Right atrium auricular region (tissue), 2 donors: ENCODE measurements around the gene MORN3. TPM values are rescaled to one million over a fixed set of nuclear protein-coding genes. Genes with fewer than 3 reads are reported as not detected.
A peak's percentile ranks its signal among the peaks of the same experiment; 100 is the strongest.
"Not testable (repeated sequence)": the region's sequence is repeated elsewhere in the genome, so short reads cannot be mapped to it uniquely, and the experiment has no call there.

Source experiments
- DNase-seq: peaks from one replicate; pipeline ENCODE4 v3.0.0-alpha.2; 2019; ENCODE audit warnings: low spot score
- H3K27ac ChIP-seq, 2 donors: fragments of 200-600 bp; sonication (generic); 1 replicate in 1 of 2; 2 replicates in 1 of 2; pipeline ENCODE4 v1.5.1; 2016 to 2019
- H3K27me3 ChIP-seq, 2 donors: fragments of 200-600 bp; sonication (generic); one replicate each; pipeline versions ENCODE4 v1.5.1 to v1.6.0; 2017 to 2019
- H3K36me3 ChIP-seq: fragments of 200-600 bp; sonication (generic); one replicate; pipeline ENCODE4 v1.5.1; 2016
- H3K4me1 ChIP-seq, 2 donors: fragments of 200-600 bp; sonication (generic); one replicate each; pipeline versions ENCODE4 v1.5.1 to v1.6.0; 2017 to 2019
- H3K4me3 ChIP-seq, 2 donors: fragments of 200-600 bp; sonication (generic); 1 replicate in 1 of 2; 2 replicates in 1 of 2; pipeline ENCODE4 v1.5.1; 2017 to 2019; ENCODE audit warnings: mild to moderate bottlenecking in 1 of 2, moderate library complexity in 1 of 2
- H3K9me3 ChIP-seq, 2 donors: fragments of 200-600 bp; sonication (generic); one replicate each; pipeline ENCODE4 v1.5.1; 2019
- total RNA-seq, 2 donors: library from RNA; depleted of rRNA; stranded (reverse); fragments of >200 nt; gene quantifications; one replicate each; pipeline ENCODE4 v1.1.0, GENCODE V29; 2016
- TF ChIP-seq, protein P1 (sequence below), 2 donors: fragments of 200-600 bp; sonication (generic); IDR thresholded peaks; one replicate each; pipeline ENCODE4 v1.5.1; 2019; ENCODE audit warnings: antibody characterized with exemption in 2 of 2

Gene MORN3
- total RNA-seq, 2 donors from 2014 or later = 0.35 TPM; not detected in 1

DNA sequence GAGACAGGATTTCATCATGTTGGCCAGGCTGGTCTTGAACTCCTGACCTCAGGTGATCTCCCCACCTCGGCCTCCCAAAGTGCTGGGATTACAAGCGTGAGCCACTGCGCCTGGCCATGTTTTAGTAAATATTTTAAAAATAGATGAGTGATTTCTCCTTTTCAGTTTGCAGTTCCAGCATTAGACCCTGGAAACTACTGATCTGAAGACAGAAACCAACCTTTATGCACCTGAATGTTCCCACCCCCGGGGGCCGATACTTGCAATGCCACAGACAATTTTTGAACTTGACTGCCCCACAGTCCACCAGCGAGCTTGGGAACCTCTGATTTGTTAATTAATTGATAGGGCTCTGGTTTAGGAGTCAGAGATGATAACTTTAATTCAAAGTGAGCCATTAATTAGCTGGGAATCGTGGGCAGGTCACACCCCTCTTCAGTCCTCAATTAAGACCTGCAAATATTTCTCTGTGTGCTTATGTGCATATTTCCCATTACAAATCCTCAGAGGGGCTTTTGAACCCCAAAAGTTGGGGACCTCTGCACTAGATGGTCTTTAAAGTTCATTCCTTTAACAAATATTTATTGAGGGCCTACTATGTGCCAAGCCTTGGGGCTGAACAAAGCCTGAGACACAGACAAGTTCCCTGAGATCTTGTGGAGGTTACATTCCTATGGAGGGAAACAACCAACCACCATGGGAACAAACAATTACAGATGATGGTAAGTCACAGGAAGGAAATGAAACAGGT lies 39.0 kb upstream of the MORN3 start:
- Histone ChIP-seq H3K4me1 (peaks cover 0 to 15% of the 10 kb centered on the region in 2 donors), H3K4me3 (no peak overlapping the region), H3K9me3 (no peaks in the 10 kb centered on the region), H3K36me3 (no peaks in the 10 kb centered on the region), H3K27ac (no peak overlapping the region), H3K27me3 (no peaks in the 10 kb centered on the region)
- TF ChIP-seq, protein P1, sequence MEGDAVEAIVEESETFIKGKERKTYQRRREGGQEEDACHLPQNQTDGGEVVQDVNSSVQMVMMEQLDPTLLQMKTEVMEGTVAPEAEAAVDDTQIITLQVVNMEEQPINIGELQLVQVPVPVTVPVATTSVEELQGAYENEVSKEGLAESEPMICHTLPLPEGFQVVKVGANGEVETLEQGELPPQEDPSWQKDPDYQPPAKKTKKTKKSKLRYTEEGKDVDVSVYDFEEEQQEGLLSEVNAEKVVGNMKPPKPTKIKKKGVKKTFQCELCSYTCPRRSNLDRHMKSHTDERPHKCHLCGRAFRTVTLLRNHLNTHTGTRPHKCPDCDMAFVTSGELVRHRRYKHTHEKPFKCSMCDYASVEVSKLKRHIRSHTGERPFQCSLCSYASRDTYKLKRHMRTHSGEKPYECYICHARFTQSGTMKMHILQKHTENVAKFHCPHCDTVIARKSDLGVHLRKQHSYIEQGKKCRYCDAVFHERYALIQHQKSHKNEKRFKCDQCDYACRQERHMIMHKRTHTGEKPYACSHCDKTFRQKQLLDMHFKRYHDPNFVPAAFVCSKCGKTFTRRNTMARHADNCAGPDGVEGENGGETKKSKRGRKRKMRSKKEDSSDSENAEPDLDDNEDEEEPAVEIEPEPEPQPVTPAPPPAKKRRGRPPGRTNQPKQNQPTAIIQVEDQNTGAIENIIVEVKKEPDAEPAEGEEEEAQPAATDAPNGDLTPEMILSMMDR (IDR thresholded peaks at IDR 0.05) = no peak
- DNase-seq = no peak

DNA sequence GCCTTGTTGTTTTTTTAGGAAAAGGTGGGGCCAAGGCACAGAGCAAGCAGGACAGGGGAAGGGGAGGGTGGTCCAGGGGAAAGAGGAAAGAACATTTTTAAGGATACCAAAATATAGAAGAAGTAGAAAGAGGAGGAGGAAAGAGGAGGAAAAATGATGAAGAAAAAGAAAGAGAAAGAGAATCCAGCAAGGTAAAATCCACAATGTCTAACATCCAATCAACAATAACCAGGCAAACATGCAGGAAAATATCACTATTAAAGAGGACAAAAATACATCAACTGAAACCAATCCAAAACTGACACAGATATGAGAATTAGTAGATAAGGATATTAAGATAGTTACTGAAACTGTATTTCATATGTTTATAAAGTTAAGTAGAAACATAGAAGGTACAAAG lies 36.1 kb upstream of the MORN3 start:
- TF ChIP-seq, protein P1 (IDR thresholded peaks at IDR 0.05) = no peak
- Histone ChIP-seq H3K4me1 (no peaks in the 10 kb centered on the region), H3K27me3 (no peaks in the 10 kb centered on the region), H3K4me3 (no peak overlapping the region), H3K9me3 (no peaks in the 10 kb centered on the region), H3K27ac (no peak overlapping the region), H3K36me3 (no peaks in the 10 kb centered on the region)
- DNase-seq = no peak

DNA sequence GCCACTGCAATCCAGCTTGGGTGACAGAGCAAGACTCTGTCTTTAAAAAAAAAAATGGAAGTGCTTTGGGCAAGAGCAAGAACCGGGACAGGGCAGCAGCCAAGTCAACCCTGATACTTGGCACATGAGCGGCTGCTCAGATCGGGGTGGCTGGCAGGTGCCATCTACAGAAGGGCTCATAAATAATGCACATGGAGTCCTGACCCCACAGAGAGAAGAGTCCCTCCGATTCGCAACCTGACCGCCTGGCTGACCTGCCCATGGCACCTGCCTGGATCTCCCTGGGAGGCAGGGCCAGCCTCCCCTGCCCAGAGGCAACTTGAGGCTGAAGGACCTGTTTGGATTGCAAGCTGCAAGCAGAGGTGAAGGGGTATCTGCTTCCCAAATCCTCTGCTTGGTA lies 33.5 kb upstream of the MORN3 start:
- Histone ChIP-seq H3K27ac (no peak overlapping the region), H3K36me3 (no peaks in the 10 kb centered on the region), H3K4me1 (no peaks in the 10 kb centered on the region), H3K9me3 (no peaks in the 10 kb centered on the region), H3K27me3 (no peaks in the 10 kb centered on the region), H3K4me3 (no peak overlapping the region)
- DNase-seq = no peak
- TF ChIP-seq, protein P1 (IDR thresholded peaks at IDR 0.05) = no peak

GRCh38 chr12:121701667-121702277 lies 32.3 kb upstream of the MORN3 start:
- H3K4me3 ChIP-seq = no peak overlapping the region
- no peaks in the 10 kb centered on the region for H3K4me1 ChIP-seq
- no peaks in the 10 kb centered on the region for H3K36me3 ChIP-seq
- no peak overlapping the region for H3K27ac ChIP-seq
- DNase-seq = no peak
- TF ChIP-seq, protein P1 (IDR thresholded peaks at IDR 0.05) = no peak
- no peaks in the 10 kb centered on the region for H3K27me3 ChIP-seq
- H3K9me3 ChIP-seq = no peaks in the 10 kb centered on the region

- not testable (repeated sequence) for H3K36me3 ChIP-seq, H3K4me3 ChIP-seq, H3K27me3 ChIP-seq, H3K27ac ChIP-seq, H3K4me1 ChIP-seq, H3K9me3 ChIP-seq, DNase-seq
These were observed 28.4 kb upstream of the MORN3 start for GRCh38 chr12:121697861-121698260.

DNA sequence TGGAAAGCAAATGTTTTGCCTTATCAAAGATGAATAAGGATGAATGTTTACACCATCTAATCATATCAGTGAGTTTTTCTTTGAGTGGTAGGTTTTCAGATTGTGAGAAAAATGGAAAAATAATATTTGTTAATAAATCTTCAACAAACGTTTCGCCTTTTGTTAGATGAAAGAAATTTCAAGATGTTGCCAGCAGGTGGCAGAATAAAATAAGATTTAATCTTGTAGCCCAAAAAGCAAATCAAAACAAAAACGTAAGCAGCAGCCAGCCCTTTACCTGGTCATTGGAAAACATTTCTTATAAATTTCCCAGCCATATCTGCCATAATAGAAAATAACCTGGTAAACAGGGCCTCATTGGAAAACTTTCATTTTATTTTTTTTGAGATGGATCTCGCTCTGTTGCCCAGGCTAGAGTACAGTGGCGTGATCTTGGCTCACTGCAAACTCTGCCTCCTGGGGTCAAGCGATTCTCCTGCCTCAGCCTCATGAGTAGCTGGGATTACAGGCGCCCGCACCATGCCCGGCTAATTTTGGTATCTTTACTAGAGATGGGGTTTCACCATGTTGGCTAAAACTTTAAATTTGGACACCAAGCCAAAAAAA lies 27.7 kb upstream of the MORN3 start:
- H3K27ac ChIP-seq = no peak overlapping the region
- H3K4me1 ChIP-seq = no peaks in the 10 kb centered on the region
- H3K9me3 ChIP-seq = no peaks in the 10 kb centered on the region
- no peak for DNase-seq
- no peaks in the 10 kb centered on the region for H3K36me3 ChIP-seq
- TF ChIP-seq, protein P1 (IDR thresholded peaks at IDR 0.05) = peak; percentile 36 to 75
- no peak overlapping the region for H3K4me3 ChIP-seq
- no peaks in the 10 kb centered on the region for H3K27me3 ChIP-seq
